Measurements from ENCODE around the gene RGS10. TPM values are rescaled to one million over a fixed set of nuclear protein-coding genes. Genes with fewer than 3 reads are reported as not detected.

RGS10 gene
- total RNA-seq, 1 donor from 2014 or later, result 31.0 TPM

DNA sequence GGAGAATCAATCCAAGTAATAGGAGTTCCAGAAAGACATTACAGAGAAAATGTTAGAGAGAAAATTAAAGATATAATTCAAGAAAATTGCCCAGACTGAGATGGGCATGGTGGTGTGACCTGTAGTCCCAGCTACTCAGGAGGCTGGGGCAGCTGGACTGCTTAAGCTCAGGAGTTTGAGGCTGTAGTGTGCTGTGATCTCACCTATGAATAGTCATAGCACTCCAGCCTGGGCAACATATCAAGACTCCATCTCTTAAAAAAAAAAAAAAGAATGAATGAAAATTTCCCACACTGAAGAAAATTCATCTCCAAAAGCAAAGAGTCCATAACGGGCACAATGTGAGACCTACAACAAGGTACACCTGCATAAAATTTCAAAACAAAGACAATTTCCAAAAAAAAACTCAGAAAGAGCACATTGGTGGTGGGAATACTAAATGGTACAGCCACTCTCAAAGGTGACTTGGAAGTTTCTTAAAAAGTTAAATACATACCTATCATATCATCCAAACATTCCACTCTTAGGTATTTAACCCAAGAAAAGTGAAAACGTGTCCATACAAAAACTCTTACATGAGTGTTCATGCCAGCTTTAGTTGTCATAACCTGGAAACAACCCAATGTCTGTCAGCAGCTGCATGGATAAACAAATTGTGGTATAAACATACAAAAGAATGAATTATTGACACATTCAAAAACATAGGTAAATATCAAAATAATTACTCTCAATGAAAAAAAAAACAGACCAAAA is 6.9 kb upstream of the RGS10 start:
- ATAC-seq (no peak), DNase-seq (no peak)
- H3K4me1 ChIP-seq, result no peaks in the 10 kb centered on the region
- H3K27me3 ChIP-seq, result peaks cover 6% of the 10 kb centered on the region
- intact Hi-C loops (cut with DNase I), result loop anchor here (10.0 kb wide), 1 partner anchor 355 kb away; no protein-coding TSS in a partner anchor
- H3K27ac ChIP-seq, result no peak overlapping the region
- TF ChIP-seq, protein P1, sequence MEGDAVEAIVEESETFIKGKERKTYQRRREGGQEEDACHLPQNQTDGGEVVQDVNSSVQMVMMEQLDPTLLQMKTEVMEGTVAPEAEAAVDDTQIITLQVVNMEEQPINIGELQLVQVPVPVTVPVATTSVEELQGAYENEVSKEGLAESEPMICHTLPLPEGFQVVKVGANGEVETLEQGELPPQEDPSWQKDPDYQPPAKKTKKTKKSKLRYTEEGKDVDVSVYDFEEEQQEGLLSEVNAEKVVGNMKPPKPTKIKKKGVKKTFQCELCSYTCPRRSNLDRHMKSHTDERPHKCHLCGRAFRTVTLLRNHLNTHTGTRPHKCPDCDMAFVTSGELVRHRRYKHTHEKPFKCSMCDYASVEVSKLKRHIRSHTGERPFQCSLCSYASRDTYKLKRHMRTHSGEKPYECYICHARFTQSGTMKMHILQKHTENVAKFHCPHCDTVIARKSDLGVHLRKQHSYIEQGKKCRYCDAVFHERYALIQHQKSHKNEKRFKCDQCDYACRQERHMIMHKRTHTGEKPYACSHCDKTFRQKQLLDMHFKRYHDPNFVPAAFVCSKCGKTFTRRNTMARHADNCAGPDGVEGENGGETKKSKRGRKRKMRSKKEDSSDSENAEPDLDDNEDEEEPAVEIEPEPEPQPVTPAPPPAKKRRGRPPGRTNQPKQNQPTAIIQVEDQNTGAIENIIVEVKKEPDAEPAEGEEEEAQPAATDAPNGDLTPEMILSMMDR (IDR thresholded peaks at IDR 0.05), result no peak
- no peak overlapping the region for H3K4me3 ChIP-seq
- no peaks in the 10 kb centered on the region for H3K9me3 ChIP-seq
- H3K36me3 ChIP-seq, result no peaks in the 10 kb centered on the region

DNA sequence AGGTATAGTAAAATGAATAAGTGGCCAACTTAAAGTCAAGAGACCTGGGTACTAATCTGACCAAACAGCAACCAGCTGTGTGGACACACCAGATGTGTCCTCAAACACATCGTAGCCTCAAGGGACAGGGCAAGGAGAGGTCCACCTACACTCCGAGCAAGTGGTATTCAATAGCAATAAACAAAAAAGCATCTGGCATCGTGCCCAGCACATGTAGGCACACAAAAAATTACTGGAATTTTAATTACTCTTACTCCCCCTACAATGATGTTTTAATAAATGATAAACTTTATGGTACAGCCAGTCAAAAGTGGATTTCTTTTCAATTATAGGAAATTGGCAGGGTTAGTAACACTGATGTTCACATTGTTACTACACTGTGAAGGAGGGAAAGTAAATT is 3.5 kb upstream of the RGS10 start:
- Histone ChIP-seq H3K9me3 (no peaks in the 10 kb centered on the region), H3K27me3 (peaks cover 6% of the 10 kb centered on the region), H3K36me3 (no peaks in the 10 kb centered on the region), H3K4me3 (no peak overlapping the region), H3K27ac (no peak overlapping the region), H3K4me1 (no peaks in the 10 kb centered on the region)
- TF ChIP-seq, protein P1 (IDR thresholded peaks at IDR 0.05), result no peak
- DNase-seq (no peak), ATAC-seq (no peak)
- intact Hi-C loops (cut with DNase I), result loop anchor here (10.0 kb wide), 1 partner anchor 351 kb away; no protein-coding TSS in a partner anchor

DNA sequence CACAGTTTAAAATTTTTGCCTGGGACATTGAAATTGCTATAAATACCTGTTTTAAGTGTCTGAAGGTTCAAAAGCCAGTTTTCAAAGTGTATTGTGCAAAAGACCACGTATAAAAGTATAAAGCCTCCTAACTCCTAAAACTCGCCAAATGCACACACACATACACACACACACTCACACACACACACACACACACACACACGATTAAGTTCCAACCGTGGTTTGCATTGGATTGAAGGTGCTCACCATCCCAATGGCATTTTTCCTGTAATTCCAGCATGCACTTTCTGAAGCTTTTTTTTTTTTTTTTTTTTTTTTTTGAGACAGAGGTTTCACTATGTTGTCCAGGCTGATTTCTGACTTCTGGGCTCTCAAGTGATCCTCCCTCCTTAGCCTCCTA is 2.8 kb upstream of the RGS10 start:
- H3K4me1 ChIP-seq, result peaks cover 4% of the 10 kb centered on the region
- TF ChIP-seq, protein P1 (IDR thresholded peaks at IDR 0.05), result no peak
- no peak overlapping the region for H3K4me3 ChIP-seq
- no peaks in the 10 kb centered on the region for H3K9me3 ChIP-seq
- intact Hi-C loops (cut with DNase I), result loop anchor here (10.0 kb wide), 1 partner anchor 351 kb away; no protein-coding TSS in a partner anchor
- no peaks in the 10 kb centered on the region for H3K36me3 ChIP-seq
- H3K27me3 ChIP-seq, result peaks cover 6% of the 10 kb centered on the region
- ATAC-seq, result no peak
- no peak for DNase-seq
- H3K27ac ChIP-seq, result no peak overlapping the region

DNA sequence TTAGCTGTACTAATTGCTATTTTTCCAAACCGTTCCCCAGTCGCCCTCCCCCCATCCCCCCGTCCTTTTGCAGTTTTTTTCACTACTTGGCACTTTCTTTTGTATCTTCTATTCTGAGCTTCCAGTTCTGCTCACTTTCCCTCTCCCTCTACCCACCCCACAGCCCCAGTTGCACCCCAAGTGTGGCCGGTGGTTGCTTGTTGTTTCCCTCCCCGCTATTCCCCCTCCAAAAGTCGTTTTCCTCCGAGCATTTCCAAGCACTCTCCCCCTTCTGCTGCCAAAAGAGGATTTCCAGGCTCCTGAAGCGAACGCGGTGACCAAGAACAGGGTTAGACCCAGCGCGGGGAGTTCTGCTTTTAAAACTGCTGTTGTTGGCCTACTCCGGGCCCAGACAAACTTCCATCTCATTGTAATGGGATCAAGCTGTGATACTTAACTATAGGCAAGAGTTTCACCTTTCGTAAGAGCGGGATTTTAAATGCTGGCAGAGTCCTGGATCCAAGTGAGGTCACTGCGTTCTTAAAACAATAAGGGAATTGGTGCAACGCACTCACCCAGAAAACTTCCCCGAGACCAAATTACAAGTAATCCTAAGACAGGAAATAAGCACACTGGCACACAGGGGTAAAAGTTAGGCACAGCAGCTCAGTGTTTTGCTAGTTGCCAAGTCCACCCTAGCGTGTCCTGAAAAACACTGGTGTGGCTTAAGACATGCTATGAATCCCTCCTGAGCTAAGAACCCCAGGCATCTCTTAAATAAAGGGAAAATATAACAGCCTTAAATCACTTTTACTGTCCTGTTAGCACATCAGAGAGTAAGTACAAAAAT is 1.5 kb upstream of the RGS10 start:
- intact Hi-C loops (cut with DNase I), result loop anchor here (10.0 kb wide), 1 partner anchor 349 kb away; no protein-coding TSS in a partner anchor

More for the DNA sequence above, 1.5 kb upstream of the RGS10 start:
- DNase-seq (no peak), ATAC-seq (no peak)
- H3K9me3 ChIP-seq, result no peaks in the 10 kb centered on the region
- no peaks in the 10 kb centered on the region for H3K36me3 ChIP-seq
- TF ChIP-seq, protein P1 (IDR thresholded peaks at IDR 0.05), result no peak
- peaks cover 6% of the 10 kb centered on the region for H3K27me3 ChIP-seq
- peak overlapping the region; percentile 63 for H3K4me3 ChIP-seq
- H3K27ac ChIP-seq, result no peak overlapping the region
- peaks cover 4% of the 10 kb centered on the region for H3K4me1 ChIP-seq

Data from upper lobe of right lung (tissue), 1 donor.